Fibroblast of pulmonary artery (primary cell): ENCODE results near the gene PHC2.

Source experiments
- DNase-seq: peaks from one replicate; pipeline ENCODE4 v3.0.0-alpha.2; 2010; ENCODE audit warnings: low read depth
- H3K4me3 ChIP-seq: replicated peaks from 2 replicates; pipeline ENCODE4 v1.5.1; 2011; ENCODE audit warnings: low read depth, mild to moderate bottlenecking, control low read depth, low read length, moderate library complexity
- TF ChIP-seq, protein P1 (sequence below): IDR thresholded peaks from 2 replicates; pipeline ENCODE4 v1.5.1; 2011; ENCODE audit warnings: mild to moderate bottlenecking, control low read depth, low read length, inconsistent platforms; ENCODE audit errors: missing control alignments

PHC2 gene

DNA sequence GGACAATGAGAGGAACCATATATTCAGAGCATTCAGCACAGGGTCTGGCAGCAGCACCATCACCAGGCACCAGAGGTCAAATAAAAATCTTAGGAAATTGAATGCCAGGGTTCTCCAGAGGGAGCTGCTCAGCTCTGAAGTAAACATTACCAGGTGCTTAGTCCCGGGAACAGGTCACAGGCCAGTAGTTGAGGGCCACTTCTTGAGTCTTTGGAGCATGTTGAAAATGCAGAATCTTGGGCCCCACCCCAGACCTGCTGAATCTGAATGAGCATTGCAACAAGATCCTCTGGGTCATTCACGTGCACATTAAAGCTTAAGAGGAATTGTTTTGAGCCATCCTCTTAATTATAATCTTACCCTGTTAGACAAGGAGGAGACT, 33.8 kb downstream of the PHC2 start:
- DNase-seq, result no peak
- TF ChIP-seq, protein P1, sequence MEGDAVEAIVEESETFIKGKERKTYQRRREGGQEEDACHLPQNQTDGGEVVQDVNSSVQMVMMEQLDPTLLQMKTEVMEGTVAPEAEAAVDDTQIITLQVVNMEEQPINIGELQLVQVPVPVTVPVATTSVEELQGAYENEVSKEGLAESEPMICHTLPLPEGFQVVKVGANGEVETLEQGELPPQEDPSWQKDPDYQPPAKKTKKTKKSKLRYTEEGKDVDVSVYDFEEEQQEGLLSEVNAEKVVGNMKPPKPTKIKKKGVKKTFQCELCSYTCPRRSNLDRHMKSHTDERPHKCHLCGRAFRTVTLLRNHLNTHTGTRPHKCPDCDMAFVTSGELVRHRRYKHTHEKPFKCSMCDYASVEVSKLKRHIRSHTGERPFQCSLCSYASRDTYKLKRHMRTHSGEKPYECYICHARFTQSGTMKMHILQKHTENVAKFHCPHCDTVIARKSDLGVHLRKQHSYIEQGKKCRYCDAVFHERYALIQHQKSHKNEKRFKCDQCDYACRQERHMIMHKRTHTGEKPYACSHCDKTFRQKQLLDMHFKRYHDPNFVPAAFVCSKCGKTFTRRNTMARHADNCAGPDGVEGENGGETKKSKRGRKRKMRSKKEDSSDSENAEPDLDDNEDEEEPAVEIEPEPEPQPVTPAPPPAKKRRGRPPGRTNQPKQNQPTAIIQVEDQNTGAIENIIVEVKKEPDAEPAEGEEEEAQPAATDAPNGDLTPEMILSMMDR, result no peak
- no peak overlapping the region for H3K4me3 ChIP-seq

DNA sequence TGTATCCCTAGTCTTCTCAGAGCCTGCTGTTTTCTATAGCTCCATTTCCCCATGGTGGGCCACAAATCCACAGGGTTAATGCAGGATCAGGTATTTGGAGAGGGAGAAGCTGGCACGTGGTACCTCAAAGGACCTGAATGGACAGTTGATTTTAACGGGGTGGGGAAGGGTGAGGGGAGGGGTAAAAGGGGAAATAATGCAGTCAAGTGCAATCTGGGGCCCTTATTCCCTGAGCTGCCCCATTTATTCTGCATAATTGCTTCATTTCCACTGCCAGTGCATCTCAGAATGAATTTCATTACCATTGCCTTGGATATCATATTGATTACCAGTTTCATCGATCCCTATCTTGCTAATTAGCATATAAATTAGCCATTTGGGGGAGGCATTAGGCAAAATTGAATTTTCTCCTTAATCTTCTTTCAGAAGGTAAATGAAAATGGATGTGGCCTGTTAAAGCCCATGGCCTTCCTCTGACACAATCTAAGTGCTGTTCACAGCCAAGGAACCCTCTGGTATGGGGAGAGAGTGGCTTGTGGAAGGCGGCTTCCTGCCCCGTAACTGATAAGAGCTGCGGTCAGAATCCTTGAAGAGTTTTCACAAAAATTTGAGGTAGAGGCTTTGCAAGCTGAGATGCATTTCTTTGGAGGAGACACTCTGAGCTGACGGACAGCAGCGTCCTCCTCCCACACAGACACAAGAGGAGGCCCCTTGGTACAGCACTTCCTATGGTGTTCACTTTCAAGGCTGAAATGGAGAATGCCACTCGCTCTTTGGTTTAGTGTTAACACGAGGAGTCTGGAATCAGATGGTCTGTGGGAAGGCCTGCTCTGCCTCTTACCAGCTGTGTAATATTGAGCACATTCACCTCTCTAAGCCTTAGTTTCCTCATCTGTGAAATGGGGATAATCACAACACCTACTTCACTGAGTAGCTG, 34.4 kb downstream of the PHC2 start:
- TF ChIP-seq, protein P1, result no peak
- DNase-seq, result peak; percentile 64
- H3K4me3 ChIP-seq, result no peak overlapping the region

DNA sequence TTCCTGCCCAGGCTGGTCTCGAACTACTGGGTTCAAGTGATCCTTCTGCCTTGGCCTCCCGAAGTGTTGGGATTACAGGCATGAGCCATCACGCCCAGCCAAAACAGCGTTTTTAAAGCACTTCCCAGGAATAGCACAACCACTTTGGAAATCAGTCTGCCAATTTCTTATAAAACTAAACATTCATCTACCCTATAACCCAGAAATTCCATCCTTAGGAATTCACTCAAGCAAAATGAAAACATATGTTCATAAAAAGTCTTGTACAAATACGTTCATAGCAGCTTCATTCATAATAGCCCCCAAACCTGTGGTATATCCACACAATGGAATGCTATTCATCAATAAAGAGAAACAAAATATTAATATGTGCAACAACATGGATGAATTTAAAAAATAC, 36.1 kb downstream of the PHC2 start:
- no peak overlapping the region for H3K4me3 ChIP-seq
- TF ChIP-seq, protein P1, result no peak
- no peak for DNase-seq

DNA sequence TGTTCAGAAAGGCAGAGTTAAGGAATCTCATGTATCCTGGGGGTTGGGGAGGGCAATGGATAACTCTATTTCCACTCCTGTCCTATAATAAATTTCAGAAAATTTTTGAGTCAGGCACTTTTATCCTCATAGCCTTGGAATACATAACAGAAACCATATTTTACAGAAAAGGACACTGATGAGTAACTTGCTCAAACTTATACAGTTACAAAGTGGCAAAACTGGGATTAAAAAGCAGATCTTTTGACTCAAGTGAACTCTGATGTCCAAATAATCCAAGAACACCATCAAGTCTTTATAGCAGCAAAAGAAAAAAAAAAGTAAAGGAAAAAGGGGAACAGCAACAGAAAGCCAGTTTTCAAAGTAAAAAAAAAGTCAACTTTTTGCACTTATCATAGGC, 36.9 kb downstream of the PHC2 start:
- TF ChIP-seq, protein P1, result no peak
- DNase-seq, result no peak
- H3K4me3 ChIP-seq, result no peak overlapping the region

DNA sequence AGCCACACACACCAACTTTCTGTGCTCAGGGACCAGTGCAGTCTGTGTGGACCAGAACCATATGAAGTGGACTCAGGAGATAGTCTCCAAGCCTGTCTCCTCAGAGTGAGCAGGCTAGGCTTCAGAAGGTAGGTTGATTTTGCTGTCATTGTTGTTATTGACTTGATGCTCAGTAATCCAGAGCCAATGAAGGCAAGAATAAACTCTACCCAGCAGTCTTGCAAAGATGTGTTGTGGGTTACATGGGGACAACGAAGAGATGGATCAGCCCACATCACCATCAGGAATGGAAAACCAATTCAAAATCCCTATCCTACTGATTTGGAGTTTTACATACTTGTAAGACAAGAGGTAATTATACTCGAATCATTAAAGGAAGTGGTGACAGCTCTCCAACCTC, 37.4 kb downstream of the PHC2 start:
- TF ChIP-seq, protein P1, result no peak
- H3K4me3 ChIP-seq, result no peak overlapping the region
- DNase-seq, result no peak

DNA sequence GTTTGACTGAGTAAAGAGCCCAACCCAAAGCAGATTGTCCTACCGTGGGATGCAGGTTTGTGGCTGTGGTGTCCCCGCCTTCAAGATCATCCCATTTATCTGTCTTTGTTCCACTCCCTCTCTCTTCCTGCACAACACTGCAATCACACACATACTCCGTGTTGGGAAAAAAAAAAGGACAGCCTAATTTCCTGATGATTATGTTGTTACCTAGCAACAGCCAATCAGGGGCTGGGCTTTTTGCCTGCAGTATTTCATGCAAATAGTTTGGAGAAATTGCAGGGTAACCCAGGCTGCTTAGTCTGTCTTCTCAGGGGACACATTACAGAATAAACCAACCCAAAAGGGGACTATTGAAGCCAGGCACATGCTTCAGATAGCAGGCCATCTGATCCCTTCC, 38.3 kb downstream of the PHC2 start:
- no peak overlapping the region for H3K4me3 ChIP-seq
- peak; percentile 47 for DNase-seq
- TF ChIP-seq, protein P1, result no peak

DNA sequence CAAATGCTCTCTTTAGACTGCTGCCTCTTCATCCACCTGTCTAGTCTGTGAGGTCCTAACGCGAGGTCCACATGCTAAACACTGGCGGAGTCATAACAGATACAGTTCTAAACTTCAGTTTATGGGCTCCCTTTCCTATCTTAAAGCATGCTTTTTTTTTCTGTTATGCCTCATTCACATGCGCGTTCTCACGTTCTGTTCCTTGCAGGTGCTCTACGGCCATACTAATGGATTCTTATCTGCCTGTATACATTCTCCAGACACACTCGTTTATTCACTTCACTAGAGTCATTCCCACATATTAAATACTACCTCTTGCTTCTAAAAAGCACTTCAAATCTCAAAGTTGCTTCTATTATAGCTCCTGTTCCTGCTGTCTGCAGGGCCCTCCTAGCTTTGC, 38.7 kb downstream of the PHC2 start:
- H3K4me3 ChIP-seq, result no peak overlapping the region
- no peak for DNase-seq
- TF ChIP-seq, protein P1, result no peak
